ELF-1 (cell line): ENCODE measurements around the gene NHS.
"Not testable (repeated sequence)": the region's sequence is repeated elsewhere in the genome, so short reads cannot be mapped to it uniquely, and the experiment has no call there.

Source experiments
- DNase-seq: peaks from one replicate; pipeline ENCODE4 v3.0.0-alpha.2; 2016; ENCODE audit warnings: low read depth, low spot score

The NHS gene

GRCh38 chrX:17496407-17496806 is 121.4 kb downstream of the NHS start:
- DNase-seq = no peak

GRCh38 chrX:17497193-17497592 is 122.2 kb downstream of the NHS start:
- no peak for DNase-seq

DNA sequence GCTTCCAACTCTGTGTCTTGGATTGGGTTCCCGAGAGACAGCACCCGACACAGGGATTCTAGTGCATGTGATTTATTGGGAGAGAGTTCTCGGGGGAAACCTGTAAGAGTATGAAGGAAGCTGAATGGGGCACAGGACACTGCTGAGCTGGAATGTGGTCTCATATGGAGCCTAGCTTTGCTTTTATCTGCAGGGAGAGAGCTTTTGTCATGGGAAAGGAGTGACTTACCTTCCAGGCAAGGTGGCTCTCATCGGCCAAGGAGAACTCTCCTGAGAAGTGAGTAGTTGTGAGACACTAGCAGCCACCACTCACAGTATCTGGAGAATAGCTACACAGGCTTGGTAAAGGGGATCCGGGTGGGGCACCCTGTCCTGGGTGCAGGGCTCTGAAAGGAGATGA is 124.5 kb downstream of the NHS start:
- peak; percentile 43 for DNase-seq

- peak; percentile 44 for DNase-seq
These were observed 125.2 kb downstream of the NHS start for GRCh38 chrX:17500145-17500579.

GRCh38 chrX:17501746-17502145 is 126.7 kb downstream of the NHS start:
- no peak for DNase-seq

DNA sequence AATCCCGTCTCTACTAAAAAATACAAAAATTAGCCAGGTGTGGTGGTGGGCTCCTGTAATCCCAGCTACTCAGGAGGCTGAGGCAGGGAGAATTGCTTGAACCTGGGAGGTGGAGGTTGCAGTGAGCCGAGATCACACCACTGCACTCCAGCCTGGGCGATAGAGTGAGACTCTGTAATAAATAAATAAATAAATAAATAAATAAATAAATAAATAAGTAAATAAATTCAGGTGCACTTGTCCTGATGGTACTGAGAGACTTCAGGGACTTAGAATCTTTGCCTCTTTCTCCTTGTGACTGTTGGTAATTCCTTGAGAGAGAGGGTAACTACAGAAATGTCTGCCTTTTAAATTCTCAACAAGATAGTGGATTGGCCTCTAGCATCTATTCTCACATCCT is 131.4 kb downstream of the NHS start:
- DNase-seq = not testable (repeated sequence)

GRCh38 chrX:17511556-17511955 is 136.6 kb downstream of the NHS start:
- no peak for DNase-seq

DNA sequence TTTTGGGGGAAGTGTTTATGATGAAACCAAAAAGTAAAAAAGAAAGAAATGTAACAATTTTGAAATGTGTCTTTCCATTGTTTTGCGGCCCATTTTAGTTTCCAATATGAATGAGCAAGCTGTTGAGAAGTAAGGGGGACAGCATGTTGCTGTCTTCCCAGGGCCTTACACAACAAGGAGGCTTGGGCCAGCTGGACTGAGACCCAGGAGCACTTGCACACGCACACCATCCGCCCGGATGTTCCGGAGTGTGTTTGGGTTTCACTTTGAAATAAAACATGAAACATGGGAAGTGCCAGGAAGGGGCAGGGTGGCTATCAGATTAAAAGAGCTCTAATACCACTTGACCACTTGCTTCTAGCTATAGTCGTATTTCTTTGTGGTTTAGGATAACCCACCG is 144.4 kb downstream of the NHS start:
- DNase-seq = no peak

DNA sequence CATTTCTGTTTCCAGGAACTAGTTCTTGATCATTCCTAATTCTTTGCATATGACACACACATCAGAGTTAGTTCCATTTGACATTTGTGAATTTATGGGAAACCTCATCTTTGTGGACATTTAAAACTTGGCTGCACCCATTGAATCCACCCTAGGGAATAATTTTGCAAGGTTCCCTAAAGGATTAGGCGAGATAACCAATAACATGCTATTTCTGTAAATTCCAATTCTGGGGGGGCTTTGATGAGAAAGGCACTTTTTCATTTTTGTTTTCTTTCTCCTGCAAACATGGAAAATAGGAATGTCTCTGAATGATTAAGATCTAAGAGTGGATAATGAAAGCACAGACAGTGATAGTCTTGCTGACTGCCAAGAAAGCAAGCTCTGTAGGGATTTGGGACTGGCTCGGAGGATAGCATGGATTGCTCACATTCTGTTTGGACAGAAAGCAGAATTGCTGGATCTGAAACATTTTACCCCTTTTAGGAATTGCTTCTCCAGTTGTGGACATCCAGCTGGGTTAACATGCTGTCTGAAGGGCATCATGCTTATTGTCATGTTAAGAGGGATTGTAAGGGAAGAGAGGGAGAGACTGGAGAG is 145.1 kb downstream of the NHS start:
- no peak for DNase-seq

DNA sequence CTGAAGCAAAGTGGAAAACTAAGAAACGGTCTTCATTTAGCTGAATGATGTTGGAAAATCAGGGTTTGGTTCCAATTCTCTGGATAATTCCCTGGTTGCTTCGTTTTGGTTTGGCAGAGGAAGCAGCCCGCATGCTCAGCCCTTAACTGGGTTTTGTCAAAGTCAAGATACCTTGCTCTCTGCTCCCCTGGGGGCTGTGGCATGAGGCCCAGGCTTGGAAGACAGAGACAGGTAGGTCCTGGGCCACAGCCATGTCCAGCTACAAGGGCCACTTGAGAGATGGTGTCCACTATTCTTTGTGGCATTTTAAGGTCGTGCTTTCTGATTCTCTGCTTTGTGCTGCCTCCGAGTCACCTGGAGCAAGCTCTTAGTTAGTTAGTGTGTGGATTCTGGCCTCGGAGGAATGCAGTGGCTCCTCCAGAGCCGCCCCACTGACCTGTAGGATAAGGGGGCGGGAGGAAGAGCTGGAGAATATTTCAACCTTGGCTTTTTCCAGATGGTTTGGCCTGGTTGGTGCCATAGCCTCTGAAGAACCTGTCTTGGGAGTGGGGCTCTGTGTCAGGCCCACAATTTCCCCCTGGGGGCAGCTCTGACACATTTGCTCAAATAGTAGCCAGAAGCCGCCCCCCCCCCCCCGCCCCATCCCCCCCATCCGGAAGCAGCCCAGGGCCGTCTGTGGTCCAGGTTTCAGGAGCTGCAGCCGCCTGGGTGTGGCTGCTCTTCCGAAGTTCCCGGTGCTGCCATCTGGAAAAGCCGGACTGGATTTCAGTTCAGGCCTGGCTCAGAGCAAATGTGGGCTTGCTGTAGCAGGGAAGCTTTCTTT is 147.1 kb downstream of the NHS start:
- DNase-seq = peak; percentile 73

DNA sequence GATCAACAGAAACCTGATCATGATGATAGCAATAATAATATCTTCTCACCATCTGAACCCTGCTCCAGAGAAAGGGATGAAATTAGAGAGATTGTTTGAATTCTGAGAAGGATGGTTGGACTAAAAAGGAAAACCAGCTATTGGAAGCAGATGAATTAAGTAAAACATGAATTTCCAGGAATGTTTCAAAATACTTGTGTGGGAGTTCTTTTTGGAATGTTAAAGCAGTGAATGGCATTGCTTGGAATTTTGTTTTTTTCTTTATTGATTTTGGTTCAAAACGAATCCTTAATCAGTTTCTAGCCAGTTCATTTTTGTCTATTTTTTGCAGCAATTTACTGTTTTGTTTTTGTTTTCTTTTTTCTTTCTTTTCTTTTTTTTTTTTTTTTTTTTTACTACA is 150.3 kb downstream of the NHS start:
- no peak for DNase-seq

DNA sequence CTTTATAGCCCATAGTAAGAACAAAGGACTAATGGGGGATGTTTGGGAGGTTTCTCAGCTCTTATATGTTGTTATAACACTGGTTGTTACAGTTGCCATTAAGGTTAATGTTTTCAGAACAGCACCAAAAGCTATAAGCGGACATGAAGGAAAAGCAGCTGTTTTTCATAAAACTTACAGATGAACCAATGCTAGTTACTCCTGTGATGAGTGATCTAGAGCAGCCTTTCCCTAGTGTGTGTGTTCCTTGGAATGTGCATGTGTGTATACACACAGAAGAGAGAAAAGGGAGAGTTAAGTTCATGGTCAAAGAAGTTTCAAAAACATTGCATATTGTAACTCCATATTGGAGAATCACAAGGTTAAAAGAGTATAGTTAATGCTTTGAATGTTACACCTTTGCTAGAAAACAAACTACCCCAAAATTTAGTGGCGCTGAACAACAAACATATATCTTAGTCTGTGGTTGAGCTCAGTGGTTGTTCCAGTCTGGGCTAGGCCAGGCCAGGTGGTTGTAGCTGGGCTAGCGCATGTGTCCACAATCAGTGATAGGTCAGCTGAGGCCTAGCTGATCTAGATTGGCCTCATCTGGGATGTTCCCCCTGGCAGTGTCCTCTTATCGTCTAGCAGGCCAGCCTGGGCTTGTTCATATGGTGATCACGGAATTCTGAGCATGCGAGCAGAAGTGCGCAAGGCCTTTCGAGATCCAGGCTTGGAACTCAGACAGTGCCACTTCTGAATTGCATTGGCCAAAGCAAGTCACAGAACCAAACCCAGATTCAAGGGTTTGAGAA is 151.0 kb downstream of the NHS start:
- peak; percentile 61 for DNase-seq

DNA sequence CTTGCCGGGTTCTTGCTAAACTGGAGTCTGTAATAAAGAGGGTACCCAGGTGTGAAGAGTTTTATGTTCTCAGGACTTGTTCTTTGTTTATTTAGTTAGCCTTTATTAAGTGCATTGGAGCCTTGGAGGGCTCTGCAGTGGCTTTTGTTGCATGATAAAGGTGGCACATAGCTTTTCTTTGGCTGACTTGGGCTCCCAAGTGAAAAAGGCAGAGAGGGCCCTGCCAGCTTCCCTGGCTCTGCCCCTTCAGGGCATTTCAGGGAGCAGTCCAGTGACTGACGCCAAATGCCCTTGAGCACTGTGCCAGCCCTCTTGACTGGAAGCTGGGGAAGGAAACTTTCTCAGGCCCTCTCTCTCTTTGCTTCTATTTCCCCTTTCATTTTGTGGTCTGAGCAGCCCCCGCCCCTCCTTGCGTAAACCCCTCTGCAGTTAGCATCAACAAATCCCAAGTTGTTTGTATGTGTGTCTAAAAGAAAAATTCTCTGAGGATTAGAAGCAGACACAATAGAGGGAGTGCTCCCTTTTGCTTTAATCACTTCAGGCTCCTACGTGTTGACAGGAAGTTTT is 152.2 kb downstream of the NHS start:
- peak; percentile 59 for DNase-seq

DNA sequence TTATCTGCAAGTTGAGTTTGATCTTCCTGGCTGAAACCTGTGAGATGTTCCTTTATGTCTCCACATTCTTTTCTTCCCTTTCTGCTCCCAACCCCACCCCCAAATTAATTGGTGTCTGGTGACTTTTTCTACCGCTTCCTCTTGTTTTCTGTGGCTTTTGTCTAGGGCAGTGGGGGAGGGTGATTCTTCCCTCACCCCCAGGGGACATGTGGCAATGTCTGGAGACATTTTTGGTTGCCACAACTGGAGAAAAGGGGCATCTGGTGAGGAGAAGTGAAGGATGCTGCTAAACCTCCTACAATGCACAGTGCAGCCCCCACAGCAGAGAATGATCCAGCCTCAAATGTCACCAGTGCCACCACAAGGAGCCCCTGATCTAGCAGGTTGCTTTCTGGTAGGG is 152.9 kb downstream of the NHS start:
- peak; percentile 63 for DNase-seq

DNA sequence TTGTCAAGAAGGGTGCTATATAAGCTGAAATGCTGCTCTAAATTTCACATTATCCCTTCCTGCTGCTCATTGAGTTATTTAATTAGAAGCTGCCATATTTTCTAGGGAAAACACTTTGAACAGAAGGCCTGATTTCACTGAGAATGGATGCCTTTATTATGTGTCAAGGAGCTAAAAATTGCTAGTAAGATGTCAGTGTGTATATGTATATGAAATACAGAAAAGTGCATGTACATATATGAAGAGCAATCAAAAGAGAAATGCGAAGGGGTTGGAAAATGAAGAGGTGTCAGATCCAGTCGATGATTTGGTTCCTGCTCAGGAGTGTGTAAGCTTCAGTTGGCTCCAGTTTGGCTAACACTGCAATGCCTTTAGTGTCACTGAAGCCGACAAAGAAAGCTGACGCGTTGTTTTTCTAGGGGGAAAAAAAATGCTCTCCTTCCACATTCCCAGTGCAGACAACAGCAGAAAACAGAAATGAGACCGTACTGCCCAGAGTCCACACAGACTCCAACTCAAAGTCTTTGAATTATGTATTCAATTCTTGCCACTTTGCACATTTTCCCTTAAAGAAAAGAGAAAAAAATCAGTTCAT is 154.2 kb downstream of the NHS start:
- no peak for DNase-seq

GRCh38 chrX:17531500-17531899 is 156.5 kb downstream of the NHS start:
- no peak for DNase-seq

DNA sequence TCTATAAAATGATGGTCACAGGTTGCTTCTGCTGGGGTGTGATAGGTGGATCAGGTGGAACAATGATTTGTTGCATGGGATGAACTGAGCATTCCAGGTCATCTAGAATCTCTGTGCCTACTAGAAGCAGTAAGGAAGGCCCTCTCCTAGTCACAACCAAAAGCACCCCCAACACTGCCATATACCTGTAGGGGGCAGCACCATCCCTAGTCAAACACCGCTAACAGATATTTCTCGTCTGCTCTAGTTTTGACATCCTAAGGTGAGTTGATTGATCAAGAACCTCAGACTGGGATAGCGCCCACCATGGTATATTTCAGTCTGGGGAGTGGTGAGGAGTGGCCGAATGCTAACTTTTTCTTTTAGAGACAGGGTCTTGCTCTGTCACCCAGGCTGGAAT is 160.2 kb downstream of the NHS start:
- peak; percentile 78 for DNase-seq

DNA sequence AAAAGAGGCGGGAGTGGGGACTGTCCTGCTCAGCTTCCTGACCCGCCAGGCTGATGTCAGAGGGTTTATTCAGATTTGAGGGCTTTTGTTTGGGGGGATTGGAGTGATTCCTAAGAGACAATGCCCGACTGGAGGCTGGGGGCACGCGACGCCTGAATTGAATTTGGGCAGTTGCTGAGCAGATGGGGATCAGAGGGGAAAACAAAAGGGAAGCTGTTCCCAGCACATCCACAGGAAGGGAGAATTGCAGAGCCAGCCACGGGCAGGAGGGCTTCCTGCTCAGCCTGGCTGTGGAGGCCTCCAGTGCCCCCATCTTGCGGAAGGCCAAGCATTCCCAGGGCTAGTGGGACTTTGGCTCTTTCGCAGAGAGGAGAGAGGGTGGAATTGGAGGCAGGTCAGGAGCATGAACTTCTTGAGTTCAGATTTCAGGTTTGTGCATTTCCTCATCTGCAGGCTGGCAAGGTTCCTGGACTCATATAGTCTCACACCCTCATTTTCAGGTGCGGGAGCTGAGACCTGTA is 162.8 kb downstream of the NHS start:
- no peak for DNase-seq

- no peak for DNase-seq
These were observed 167.1 kb downstream of the NHS start for GRCh38 chrX:17542123-17542522.

DNA sequence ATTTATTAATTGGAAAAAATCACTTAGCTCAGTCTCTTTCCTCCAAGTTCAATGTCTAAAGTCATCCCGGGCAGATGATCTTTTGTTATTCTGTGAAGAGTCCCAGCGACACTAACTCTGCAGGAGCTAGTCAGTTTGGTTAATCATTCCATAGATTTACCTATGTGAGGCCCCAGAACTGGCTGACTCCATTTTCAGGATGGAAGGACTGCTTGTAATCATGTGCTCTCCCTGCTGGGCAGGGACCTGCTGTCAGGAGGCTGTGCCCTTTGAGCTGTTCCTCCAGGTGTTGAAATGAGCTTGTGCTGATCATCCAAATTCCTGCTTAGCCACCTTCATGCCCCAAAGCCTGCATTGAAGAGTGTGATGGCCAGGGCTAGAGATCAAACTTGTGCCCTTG is 169.8 kb downstream of the NHS start:
- no peak for DNase-seq

DNA sequence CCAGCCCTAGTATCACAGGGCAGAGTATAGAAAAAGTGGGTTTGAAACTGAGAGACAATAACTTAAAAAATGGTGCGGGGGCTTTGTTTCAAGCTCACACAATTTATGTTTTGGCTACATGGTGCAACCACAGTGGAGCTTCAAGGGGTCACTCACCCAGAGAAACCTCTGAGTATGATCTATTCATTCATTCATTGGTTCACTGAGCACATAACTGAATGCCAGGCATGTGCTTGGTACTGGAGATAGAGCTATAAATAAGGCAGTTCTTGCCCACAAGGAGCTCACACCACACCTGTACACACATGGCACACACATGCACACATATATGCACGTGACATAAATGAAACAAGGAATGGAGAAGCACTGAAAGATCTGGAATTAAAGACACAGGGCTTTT is 171.4 kb downstream of the NHS start:
- DNase-seq = no peak

DNA sequence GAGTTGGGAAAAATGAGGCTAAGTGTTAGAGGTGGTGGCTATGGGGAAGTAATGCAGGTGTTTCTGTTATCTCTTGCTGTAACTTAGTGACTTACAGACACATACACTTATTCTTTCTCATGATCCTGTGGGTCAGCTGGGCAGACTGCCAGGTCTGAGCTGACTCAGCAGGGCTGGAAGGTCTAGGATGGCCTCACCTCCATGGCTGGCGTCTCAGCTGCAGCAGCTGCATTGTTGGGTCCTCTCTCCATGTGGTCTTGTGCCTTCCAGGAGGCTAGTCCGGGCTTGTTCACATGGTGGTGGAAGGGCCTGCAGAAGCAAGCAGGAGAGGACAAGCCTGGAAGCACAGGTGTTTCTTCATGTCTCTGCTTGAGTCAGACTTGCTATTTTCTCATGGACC is 172.7 kb downstream of the NHS start:
- DNase-seq = no peak
